ENCODE results near the gene DLGAP5.

DLGAP5 gene

DNA sequence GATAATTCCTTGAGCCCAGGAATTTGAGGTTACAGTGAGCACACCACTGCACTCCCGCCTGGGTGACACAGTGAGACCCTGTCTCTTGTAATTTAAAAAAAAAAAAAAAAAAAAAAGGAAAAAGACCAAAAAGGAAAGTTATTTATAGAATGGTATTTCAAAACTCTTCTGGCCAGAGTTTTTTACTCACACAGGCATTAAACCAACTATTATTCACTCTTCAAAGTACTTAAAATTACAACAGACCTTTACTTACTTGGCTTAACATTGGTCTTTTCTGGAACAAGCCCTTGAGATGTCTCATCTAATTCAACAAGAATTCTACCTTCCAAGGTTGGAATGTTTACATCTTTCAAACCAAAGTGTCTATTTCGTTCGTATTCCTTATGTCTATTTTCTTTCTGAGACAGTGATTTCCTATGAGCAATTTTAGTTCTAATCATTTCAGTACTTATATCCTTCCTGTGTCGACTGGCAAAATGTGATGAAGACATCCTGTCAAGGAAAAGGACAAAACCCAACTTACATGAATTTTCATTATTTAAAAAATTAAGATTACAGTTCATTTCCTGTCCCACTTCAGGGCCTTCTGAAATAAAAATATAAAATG lies 2.6 kb downstream of the DLGAP5 start:
- no peak for DNase-seq (ENCODE audit: low read depth)

DNA sequence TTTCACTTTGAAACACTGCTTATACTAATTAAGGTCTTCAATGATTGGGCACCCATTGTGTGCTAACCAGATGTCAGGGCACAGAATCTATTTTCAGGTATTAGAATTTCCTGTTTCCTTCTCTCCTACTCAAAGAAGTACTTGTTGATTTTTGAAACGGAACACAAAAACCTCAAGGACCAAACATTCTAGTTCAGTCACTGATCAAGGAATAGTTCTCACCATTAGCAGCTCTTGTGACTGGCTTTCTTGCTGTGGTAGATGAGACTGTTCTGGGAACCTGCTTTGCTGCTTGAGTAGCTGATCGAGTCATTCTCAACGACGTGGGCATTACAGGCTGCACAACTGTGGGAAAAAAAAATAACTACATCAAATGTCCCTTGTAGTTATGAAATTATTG lies 11.0 kb downstream of the DLGAP5 start:
- DNase-seq (ENCODE audit: low read depth) = peak; percentile 20

- no peak for DNase-seq (ENCODE audit: low read depth)
Measured at GRCh38 chr14:55180006-55180405, 11.4 kb downstream of the DLGAP5 start.

DNA sequence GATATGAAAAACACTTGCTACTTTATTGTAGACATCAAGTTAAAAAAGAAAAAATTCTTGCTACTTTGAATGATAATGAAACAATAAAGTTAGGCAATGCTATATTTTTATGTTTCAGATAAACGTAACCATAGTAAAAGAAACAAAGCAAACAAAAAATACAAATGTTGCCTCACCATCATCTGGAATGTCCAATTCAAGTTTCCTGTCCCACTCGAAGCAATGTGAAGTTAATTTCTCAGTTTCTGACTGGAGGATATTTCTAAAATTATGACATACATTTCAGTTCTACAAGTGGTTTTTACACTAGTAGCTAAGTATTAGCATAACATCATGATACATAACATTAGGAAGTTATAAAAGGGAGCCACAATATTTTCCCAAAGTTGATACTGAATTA lies 20.9 kb downstream of the DLGAP5 start:
- no peak for DNase-seq (ENCODE audit: low read depth)

- DNase-seq (ENCODE audit: low read depth) = no peak
Measured at GRCh38 chr14:55160989-55161388, 30.4 kb downstream of the DLGAP5 start.

DNA sequence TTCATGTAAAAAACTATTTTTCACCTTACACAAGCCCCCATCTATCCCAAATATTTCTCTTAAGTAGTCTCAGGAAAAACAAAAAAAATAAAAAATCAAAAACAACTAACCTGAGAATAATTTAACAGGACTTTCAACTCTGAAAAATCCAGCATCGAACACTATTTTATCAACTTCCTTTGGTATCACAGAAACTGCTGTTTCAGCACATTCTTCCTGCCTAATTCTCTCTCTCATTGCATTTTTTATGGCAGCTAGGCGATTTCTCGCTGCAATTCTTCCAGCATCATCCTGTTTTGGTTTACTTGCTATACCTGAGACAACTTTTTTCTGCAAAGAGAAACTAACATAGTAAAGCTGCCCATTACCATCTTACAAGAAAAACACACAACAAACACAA lies 33.0 kb downstream of the DLGAP5 start:
- no peak for DNase-seq (ENCODE audit: low read depth)

DNA sequence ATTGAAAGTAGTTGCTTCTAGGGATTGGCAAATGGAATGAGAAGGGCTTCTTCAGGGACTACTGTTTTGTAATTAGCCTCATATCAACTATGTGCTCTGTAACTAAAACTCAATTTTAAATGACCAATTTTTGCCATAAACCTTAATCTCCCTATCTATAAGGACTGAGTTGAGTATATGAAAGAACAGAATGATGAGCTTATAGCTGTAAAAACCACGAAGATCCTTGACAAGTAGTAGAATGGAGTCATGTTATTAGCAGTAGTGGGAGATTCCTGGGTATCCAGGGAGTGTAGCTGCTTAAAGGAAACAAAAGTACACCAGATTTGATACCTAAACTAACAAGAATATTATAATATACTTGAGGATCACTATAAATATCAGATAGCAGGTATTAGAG lies 34.3 kb downstream of the DLGAP5 start:
- no peak for DNase-seq (ENCODE audit: low read depth)

- no peak for DNase-seq (ENCODE audit: low read depth)
Measured at GRCh38 chr14:55153951-55154350, 37.4 kb downstream of the DLGAP5 start.

DNA sequence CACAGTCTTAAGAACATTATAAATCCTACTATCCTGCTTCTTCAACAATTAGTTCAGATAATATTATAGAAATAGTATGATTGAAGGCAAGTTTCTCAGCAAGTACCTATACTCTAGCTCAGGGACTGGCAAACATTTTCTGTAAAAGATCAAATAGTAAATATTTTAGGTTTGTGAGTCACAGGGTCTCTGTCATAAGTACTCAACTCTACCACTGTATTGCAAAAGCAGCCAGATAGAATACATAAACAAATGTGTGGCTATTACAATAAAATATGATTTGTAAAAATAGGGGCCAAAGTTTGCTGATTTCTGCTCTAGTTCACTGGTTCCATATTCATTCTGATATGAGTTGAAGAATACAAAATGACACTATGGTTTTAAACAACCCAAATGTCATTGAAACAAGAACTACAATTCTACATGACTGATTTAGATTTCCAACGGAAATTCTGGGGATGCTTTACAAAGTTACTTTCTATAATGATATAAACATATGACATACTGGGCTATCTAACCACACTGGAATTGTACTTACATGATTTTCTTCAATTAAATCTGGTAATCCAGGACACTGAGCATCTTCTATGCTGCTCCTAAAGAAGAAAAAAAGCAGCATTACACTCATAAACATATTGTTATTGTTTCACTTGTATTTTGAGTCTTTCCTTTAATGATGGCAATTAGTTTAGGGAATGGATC lies 39.2 kb downstream of the DLGAP5 start:
- no peak for DNase-seq (ENCODE audit: low read depth)

GRCh38 chr14:55151601-55152000 lies 39.8 kb downstream of the DLGAP5 start:
- no peak for DNase-seq (ENCODE audit: low read depth)

- no peak for DNase-seq (ENCODE audit: low read depth)
Measured at GRCh38 chr14:55146425-55146824, 45.0 kb downstream of the DLGAP5 start.

DNA sequence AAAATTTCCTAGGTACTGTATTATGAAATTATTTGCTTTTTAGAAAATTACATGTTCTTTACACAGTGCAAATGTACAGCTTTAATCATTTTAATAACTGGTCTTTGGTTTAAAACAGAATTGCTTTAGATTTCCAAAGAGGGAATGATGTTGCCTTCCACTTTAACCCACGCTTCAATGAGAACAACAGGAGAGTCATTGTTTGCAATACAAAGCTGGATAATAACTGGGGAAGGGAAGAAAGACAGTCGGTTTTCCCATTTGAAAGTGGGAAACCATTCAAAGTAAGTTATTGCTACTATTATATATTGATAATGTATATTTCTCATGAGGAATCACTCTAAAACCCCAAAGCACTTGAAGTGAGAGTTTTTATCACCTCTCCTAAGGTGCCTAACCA lies 48.9 kb downstream of the DLGAP5 start:
- no peak for DNase-seq (ENCODE audit: low read depth)

DNA sequence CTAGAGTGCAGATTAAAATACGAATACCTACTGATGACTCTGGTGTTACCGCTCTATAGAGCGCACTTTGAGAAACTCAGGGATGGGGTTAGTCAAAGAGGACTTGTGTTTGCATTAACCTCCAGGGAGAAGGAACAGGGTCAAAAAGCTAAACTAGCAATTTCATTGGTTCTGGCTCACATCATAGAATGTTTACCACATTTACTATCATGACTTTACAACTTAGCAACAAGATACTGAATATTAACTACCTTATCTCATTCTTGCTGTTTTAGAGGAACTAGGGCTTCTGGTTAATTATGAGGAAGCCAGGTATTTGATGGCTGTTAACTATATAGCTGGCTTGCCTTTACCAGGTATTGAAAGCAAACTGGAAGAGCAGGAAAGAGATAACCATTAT lies 49.6 kb downstream of the DLGAP5 start:
- no peak for DNase-seq (ENCODE audit: low read depth)

DNA sequence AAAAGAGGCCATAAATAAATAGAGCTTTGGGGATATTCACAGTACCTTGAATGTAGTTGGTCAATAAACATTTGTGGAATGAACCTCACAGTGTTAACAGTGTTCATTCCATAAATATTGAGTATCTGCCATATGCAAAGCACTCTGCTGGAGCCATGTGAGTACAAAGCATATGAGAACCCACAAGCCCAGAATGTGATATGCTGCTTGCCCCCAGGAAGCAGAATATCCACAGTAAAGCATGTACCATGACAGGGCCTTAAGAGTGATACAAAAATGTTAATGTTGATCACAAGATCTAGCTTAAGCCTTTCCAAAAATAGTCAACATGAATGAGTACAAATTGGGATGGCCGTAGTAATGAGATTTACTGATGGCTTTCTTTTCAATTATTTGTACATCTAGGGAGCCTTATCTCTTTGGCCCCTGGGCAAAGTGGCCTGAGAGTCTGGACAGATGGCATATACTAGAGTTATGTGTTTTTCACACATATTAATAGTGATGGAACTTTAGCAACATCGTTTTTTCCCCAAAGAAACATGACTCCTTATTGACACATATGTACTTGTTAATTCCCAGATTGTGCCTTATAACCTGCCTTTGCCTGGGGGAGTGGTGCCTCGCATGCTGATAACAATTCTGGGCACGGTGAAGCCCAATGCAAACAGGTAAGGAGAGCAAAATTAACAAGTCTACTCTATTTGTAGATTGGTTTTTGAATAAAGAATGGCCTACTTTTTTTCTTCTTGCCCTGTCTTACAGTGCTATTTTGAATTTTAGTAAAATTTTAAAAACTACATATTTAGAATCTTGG lies 51.5 kb downstream of the DLGAP5 start:
- no peak for DNase-seq (ENCODE audit: low read depth)

- no peak for DNase-seq (ENCODE audit: low read depth)
Measured at GRCh38 chr14:55139141-55139540, 52.2 kb downstream of the DLGAP5 start.

GRCh38 chr14:55138091-55138490 lies 53.3 kb downstream of the DLGAP5 start:
- DNase-seq (ENCODE audit: low read depth) = no peak

- DNase-seq (ENCODE audit: low read depth) = no peak
Measured at GRCh38 chr14:55136885-55137786, 54.2 kb downstream of the DLGAP5 start.

DNA sequence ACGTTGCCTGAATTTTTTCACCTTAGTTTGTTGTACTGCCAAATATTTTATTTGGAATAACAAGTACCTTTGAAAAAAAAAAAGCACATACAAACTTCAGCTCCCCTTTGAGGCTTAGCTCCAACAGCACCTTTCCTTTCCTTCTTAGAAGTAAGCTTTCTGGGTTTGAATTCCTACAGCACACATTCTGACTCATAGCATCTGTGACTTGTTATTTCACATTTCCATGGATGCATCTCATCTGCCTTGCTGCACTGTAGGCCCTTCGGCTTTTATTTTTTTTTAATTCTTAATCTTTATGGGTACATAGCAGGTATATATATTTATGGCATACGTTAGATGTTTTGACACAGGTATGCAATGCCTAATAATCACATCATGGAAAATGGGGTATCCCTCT lies 55.1 kb downstream of the DLGAP5 start:
- DNase-seq (ENCODE audit: low read depth) = no peak

- no peak for DNase-seq (ENCODE audit: low read depth)
Measured at GRCh38 chr14:55133416-55133815, 58.0 kb downstream of the DLGAP5 start.

- DNase-seq (ENCODE audit: low read depth) = no peak
Measured at GRCh38 chr14:55131370-55132137, 59.8 kb downstream of the DLGAP5 start.

DNA sequence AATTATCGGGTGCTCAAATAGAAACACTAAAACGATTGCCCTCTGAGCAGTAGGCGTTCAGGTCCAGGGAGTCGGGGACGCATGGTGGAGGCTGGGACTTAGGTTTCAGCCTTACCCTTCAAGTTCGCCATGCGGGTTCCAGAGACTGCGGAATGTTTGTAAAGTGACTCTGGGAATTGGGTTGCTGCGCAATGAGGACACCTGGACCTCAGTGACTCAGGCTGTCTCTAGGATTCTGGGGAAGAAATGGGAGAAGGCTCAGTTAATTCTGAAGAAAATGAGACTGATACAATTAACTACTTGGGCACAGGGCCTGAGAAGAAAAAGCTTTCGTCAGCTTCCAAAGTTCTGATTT lies 61.2 kb downstream of the DLGAP5 start:
- no peak for DNase-seq (ENCODE audit: low read depth)

Data from non-pigmented ciliary epithelial cell (primary cell).